GM23248 (cell line): Measurements from ENCODE around the gene RNF144B.

ENCODE experiments used
- EZH2 ChIP-seq: fragments of 200-600 bp; sonication (generic); IDR thresholded peaks from 2 replicates; pipeline ENCODE4 v1.6.1; 2018; ENCODE audit warnings: antibody characterized with exemption, mild to moderate bottlenecking; ENCODE audit not compliant: insufficient read depth, poor library complexity, severe bottlenecking
- EZH2phosphoT487 ChIP-seq: fragments of 200-600 bp; sonication (generic); IDR thresholded peaks from 2 replicates; pipeline ENCODE4 v1.6.1; 2018; ENCODE audit warnings: antibody characterized with exemption, moderate library complexity, mild to moderate bottlenecking, low read depth; ENCODE audit not compliant: insufficient read depth

DNA sequence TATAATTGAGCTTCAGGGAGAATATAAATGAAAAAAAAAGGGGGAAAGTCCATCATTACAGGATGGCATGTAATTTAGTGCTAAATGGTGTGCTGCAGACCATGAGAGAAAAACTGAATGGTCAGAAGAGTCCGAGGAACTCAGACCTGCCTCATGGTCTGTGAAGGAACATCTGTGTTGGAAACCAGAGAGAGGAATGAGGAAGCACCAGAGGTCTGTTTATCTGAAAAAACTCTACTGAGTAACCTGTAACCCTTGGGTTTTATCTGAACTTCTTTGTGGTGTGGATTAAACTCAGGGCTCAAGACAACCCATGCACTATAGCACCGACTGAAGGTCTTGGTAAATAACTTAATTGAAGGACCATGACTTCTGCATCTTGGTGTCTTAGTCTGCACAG, 108.1 kb downstream of the RNF144B start:
- no peak for TF ChIP-seq EZH2
- no peak for TF ChIP-seq EZH2phosphoT487
